Cardiac muscle cell (in vitro differentiated cells and primary cell): ENCODE data around the gene L3MBTL4. TPM values are rescaled to one million over a fixed set of nuclear protein-coding genes. Genes with fewer than 3 reads are reported as not detected.

Experiments used
- DNase-seq, 2 donors: peaks; one replicate each; pipeline versions ENCODE4 v3.0.0 to v3.0.0-alpha.2; 2010 to 2017; ENCODE audit warnings: low read depth in 1 of 2, low spot score in 1 of 2
- H3K27ac ChIP-seq: fragments of 200-600 bp; sonication (generic); 2 replicates; pipeline ENCODE4 v1.5.1; 2016
- H3K27me3 ChIP-seq: fragments of 200-600 bp; sonication (generic); 2 replicates; pipeline ENCODE4 v1.6.0; 2016; ENCODE audit warnings: control low read depth
- H3K36me3 ChIP-seq: fragments of 200-600 bp; sonication (generic); 2 replicates; pipeline ENCODE4 v1.5.1; 2016; ENCODE audit warnings: control low read depth
- H3K4me1 ChIP-seq: fragments of 200-600 bp; sonication (generic); 2 replicates; pipeline ENCODE4 v1.8.1; 2017; ENCODE audit warnings: low read depth, mild to moderate bottlenecking, mixed run types
- H3K4me3 ChIP-seq: fragments of 200-600 bp; sonication (generic); 2 replicates; pipeline ENCODE4 v1.5.1; 2016; ENCODE audit warnings: mild to moderate bottlenecking
- H3K9me3 ChIP-seq: fragments of 200-600 bp; sonication (generic); 2 replicates; pipeline ENCODE4 v1.5.1; 2017; ENCODE audit warnings: low read depth, mild to moderate bottlenecking, control low read depth
- CTCF ChIP-seq: IDR thresholded peaks from 2 replicates; pipeline ENCODE4 v1.5.1; 2012; ENCODE audit warnings: low read depth, mild to moderate bottlenecking, low read length
- polyA plus RNA-seq: library from polyadenylated mRNA; unstranded; fragments of >200 nt; fragmentation: Nextera tagmentation; extraction: Ambion mirVana; gene quantifications from 2 replicates; pipeline ENCODE4 v1.2.1, GENCODE V29; 2016
- total RNA-seq: library from RNA; depleted of rRNA; stranded (reverse); fragments of >200 nt; gene quantifications from 2 replicates; pipeline ENCODE4 v1.2.3, GENCODE V29; 2016

The L3MBTL4 gene
- total and polyA plus RNA-seq, 2 experiments from 2014 or later = 4.4 to 7.7 TPM

DNA sequence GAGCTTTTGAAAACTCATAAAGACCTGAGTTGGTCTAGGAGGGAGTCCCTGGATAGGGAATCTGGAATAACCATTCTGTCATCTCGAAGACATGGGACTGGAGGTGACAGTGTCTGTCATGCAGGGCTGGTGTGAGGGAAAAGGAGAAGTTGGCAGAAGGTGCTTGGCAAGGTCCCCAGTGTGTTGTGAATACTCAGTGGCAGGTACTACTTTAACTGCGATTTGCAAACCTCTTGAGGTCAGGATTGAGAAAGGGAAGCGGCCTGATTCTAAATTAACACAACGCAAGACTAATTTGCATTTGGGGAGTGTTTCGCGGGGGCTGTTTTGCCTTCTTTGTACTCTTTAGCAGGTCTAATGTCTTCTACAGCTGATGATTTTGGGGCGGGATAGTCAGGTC is 442.4 kb downstream of the L3MBTL4 start:
- H3K4me3 ChIP-seq = no peak overlapping the region
- H3K9me3 ChIP-seq = no peaks in the 10 kb centered on the region
- no peaks in the 10 kb centered on the region for H3K4me1 ChIP-seq
- no peak for DNase-seq
- no peak for TF ChIP-seq CTCF
- no peaks in the 10 kb centered on the region for H3K36me3 ChIP-seq
- no peak overlapping the region for H3K27ac ChIP-seq
- H3K27me3 ChIP-seq = no peaks in the 10 kb centered on the region

DNA sequence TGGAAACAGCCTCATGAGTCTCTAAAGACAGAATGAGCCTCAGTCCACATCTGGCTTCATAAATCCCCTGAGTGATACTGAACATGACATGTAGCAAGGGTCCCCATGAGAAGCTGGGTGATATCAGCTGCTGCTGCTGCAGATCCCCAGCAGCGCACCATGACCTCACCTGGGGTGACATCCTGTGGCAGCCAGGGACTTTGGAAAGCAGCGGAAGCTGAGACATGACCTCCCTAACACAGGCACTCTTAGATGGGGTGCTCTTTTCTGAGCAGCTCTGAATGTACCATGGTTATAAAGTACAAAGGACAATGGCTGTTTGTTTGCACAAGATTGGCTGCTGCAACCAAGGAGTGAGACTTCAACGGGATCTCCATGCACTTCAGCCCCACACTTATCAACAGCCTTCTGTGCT is 444.7 kb downstream of the L3MBTL4 start:
- TF ChIP-seq CTCF = no peak
- no peak overlapping the region for H3K4me3 ChIP-seq

GRCh38 chr18:5969355-5969988 is 445.2 kb downstream of the L3MBTL4 start:
- no peak for TF ChIP-seq CTCF
- Histone ChIP-seq H3K9me3 (no peaks in the 10 kb centered on the region), H3K36me3 (no peaks in the 10 kb centered on the region), H3K4me3 (no peak overlapping the region), H3K27ac (no peak overlapping the region), H3K27me3 (no peaks in the 10 kb centered on the region), H3K4me1 (no peaks in the 10 kb centered on the region)
- no peak for DNase-seq

More for the DNA sequence above, 444.7 kb downstream of the L3MBTL4 start:
- H3K36me3 ChIP-seq = no peaks in the 10 kb centered on the region
- H3K4me1 ChIP-seq = no peaks in the 10 kb centered on the region
- no peak for DNase-seq
- no peaks in the 10 kb centered on the region for H3K27me3 ChIP-seq
- no peaks in the 10 kb centered on the region for H3K9me3 ChIP-seq
- H3K27ac ChIP-seq = no peak overlapping the region

GRCh38 chr18:5967666-5968065 is 447.0 kb downstream of the L3MBTL4 start:
- Histone ChIP-seq H3K4me3 (no peak overlapping the region), H3K36me3 (no peaks in the 10 kb centered on the region), H3K4me1 (peaks cover 3% of the 10 kb centered on the region), H3K9me3 (no peaks in the 10 kb centered on the region), H3K27me3 (no peaks in the 10 kb centered on the region), H3K27ac (no peak overlapping the region)
- DNase-seq = no peak
- no peak for TF ChIP-seq CTCF

- DNase-seq = no peak
- no peaks in the 10 kb centered on the region for H3K9me3 ChIP-seq
- no peak overlapping the region for H3K4me3 ChIP-seq
- H3K36me3 ChIP-seq = no peaks in the 10 kb centered on the region
- H3K27me3 ChIP-seq = no peaks in the 10 kb centered on the region
- no peak overlapping the region for H3K27ac ChIP-seq
- TF ChIP-seq CTCF = no peak
- H3K4me1 ChIP-seq = peaks cover 10% of the 10 kb centered on the region
Observed at GRCh38 chr18:5967007-5967406, 447.7 kb downstream of the L3MBTL4 start.
